EH (cell line): Measurements from ENCODE around the gene COL4A4.
"Not testable (repeated sequence)": the region's sequence is repeated elsewhere in the genome, so short reads cannot be mapped to it uniquely, and the experiment has no call there.

Experiments used
- DNase-seq: peaks from one replicate; pipeline ENCODE4 v3.0.0-alpha.2; 2015; ENCODE audit warnings: low read depth

The COL4A4 gene

DNA sequence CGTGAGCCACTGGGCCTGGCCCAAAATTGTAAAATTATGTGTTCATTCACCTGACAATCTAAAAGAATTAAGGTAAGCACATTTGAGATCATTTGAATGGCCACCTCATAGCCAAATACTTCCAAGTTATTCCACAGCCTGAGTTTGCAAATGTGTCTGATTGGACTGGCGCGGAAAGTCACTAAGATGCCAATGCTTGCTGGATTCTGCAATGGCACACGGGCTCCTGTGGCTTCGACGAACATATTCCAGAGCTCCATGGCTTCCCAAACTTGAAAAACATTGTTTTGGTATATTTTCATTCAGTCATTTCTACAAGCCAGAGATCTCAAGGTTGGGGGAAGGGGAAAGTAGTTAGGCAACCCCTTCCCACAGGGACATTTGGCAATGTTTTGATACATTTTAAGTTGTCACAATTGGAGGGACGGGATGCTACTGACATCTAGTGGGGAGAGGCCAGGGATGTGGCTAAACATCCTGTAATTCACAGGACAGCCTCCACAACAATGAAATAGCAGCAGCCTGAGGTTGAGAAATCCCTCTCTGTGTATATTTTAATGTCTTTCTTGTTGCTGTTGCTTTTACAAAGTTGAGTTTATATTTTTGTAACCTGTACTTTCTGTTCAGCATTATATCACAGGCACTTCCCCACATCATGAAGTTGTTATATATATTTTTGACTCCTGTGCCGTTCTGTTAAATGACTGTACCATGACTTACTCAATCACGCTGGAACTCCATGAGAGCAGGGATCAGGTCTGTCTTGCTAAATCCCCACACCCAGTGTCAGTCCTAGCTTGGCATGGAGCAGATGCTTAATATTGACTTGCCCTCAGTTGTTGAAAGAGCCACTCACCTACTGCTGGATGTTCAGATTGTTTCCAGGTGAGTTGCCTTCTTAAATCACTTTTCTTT, 56.9 kb downstream of the COL4A4 start:
- peak; percentile 71 for DNase-seq

DNA sequence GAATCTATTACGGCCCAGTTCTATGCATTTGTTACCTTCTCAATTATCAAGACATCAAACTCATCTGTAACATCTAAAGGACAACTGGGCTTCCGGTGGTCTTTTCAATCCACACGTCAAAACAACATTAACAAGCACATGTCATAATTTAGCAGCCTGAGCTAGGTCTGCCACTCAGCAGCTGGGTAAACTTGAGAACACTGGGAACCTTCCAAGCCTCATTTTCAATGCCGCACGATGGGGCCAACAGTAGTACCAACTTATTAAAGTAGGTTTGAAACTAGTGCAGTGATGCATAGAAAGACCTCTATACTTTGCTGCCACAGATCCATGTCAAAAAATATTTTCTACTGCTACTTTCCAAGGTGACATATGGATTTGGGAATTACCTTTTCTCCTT, 60.4 kb downstream of the COL4A4 start:
- DNase-seq = no peak

DNA sequence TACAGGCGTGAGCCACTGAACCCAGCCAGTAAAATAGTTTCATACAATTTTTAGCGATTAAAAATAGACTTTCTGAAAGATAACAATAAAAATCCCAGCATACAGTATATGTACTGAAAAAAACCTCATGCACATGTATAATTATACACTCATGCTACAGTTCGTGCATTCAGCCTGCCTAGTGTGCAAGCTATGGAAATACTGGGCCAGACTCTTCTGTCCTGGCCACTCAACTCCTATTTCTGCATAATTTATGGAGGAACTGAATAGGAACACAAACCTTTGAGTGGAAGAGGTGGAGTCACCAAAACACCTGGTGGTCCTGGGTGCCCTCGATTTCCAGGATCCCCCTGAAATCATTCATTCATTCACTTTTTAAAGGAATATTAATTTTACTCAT, 64.7 kb downstream of the COL4A4 start:
- no peak for DNase-seq

DNA sequence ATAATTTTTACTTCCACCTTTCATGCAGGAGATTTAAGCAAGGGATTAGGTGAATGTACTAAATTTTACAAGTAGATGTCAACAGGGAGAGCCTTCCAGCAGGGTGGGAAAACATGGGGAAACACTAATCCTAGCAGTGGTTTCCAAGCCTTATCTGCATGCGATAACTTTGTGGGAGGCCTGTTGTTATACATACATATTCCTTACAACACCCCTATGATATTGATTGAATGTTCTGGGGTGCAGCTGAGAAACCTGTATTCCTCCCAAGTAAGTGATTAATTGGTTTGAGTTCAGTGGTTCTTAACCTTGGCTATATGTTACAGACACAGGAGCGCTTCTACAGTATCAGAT, 65.9 kb downstream of the COL4A4 start:
- DNase-seq = no peak

DNA sequence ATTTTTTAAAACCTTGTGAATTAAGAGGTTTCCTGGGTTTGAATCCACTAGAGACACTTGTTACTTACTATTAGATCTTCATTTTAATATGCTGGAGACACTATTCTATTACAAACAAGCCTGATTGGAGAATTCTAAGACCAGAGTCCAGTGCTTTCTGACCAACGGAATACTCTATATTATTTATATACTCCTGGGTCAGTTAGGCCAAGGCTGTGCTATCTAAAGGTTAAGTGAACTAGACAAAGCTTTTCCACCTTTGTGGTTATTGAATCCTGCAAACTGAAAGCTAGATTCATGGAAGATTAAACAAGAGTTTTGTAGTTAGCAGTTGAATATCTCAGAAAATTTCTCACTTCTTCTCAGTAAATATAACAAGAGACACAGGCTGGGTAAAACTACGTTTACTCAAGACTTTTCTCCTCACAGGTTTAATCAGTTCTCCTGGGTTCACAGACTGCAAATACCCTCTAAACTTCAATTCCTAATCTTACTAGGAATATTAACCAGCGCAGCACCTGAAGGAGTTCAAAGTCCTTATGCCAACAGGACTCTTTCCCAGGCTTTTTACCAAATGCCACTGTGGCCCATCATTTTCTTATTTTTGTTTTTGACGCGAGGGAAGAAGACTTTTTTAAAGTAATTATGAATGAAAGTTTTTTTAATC, 66.4 kb downstream of the COL4A4 start:
- DNase-seq = no peak

DNA sequence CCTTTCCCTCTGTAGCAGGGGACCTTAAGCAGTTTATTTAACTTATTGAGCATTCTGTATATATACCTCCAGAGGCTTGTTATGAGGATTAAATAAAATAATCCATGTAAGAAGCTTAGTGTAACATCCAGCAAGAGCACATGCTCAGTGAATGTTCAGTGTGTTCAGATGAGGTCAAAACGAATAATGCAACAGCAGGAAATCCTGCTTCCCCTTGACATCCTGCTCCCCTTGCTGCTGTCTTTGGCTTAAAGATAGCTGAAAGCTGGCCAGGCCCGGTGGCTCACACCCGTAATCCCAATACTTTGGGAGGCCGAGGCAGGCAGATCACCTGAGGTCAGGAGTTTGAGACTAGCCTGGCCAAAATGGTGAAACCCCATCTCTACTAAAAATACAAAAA, 68.7 kb downstream of the COL4A4 start:
- DNase-seq = no peak

DNA sequence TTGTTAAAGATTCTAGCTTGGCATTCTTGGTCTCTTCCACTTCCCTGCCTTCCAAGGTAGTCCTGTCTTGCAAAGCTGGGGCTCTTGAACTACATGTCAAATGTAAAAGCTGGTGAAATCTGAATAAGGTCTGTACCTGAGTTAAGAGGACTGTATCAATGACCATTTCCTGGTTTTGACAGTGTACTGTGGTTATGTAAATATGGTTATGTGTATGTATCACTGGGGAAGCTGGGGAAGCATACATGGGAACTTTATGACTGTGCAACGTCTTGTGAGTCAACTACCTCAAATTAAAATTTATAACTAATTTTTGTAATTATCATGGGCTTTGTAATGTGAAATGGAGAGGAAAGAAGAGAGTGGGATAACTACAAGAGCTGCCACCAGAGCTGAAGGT, 81.7 kb downstream of the COL4A4 start:
- no peak for DNase-seq

DNA sequence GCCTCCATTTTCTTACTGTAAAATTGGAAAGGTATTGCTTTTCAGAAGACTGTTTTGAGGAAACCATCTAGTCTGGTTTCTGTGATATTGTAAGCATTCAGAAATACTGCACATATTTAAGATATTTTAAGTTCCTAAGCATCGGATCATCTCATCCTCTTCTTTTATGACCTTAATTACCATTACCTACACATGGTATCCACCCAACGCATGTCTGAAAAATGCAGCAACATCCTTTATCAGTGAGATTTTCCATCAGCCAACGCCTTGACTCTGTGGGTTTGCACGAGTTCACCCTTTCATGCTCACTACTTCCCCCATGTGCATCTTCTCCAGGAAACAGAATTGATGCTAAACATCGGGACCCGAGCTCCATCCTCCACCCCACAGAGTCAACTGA, 84.3 kb downstream of the COL4A4 start:
- DNase-seq = peak; percentile 80

DNA sequence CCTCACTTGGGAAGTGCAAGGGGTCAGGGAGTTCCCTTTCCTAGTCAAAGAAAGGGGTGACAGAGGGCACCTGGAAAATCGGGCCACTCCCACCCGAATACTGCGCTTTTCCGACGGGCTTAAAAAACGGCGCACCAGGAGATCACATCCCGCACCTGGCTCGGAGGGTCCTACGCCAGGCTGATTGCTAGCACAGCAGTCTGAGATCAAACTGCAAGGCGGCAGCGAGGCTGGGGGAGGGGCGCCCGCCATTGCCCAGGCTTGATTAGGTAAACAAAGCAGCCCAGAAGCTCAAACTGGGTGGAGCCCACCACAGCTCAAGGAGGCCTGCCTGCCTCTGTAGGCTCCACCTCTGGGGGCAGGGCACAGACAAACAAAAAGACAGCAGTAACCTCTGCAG, 98.9 kb downstream of the COL4A4 start:
- not testable (repeated sequence) for DNase-seq

DNA sequence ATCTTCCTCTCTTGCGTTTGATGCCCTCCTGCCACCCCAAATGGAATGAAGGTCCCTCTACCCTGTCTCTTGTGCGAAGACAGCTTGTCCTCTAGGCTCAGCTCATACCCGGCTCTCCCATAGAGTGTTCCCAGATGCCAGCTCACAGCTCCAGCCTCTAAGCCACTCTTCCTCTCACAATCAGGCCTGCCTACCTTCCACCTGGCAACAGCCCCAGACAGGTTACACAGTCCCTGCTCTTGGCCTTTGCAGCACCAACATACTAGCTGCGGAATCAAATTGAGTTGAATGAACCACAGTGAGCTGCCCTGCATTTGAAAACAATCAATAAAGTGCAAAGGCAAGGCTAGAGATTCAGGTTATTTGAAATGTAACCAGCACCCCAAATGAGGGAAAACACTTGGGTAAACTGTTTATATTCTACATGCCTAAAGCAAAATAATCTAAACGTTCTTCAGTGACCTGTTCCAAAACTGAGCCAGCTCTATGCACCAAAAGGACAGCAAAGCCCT, 105.1 kb downstream of the COL4A4 start:
- no peak for DNase-seq

DNA sequence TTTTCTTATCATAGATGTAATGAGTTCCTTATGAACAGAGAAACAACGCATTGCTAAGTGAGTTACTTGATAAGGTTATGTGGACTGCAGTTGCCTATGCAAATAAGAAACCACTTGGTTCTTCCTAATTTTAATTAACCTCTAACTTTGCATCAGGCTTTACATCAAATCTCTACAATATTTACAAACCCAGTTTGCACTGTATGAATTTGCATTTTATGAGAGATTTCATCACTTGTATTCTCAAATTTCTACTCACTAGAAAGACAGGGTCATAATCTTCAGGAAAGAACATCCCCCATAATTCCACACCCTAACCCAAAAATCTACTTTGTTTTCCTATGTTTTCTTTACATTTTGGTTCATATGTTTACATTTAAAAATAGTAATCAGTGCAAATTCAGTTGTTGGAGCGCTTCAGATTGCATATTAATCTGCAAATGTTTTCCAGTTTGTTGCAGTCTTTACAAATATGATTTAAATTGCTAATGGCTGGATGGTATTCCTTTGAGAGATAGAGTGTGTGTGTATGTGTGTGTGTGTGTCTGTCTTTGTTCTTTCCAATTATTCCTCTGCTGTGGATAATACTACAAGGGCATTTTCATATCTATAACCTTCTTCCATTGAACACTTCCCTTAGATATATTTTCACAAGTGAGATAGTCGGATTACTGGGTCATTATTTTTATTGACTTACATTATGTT, 106.1 kb downstream of the COL4A4 start:
- DNase-seq = no peak

DNA sequence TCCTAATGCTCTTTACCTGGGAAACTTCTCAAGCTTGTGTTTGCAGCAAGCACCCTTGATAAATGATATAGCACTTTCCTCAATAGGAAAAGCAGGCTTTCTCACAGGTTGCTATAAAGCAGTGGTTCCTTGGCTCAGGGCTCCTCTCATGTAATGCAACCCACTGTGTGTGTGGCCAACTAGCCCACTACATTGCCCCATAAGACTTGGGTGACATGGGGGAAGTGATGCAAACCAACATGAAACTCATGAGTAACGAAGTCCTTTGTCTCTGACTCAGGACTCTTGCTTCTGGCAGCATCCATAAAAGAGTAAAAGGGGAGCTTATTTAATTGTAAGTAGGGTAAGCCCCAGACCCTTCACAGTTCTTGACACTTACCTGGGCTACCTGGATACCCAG, 106.9 kb downstream of the COL4A4 start:
- DNase-seq = no peak

DNA sequence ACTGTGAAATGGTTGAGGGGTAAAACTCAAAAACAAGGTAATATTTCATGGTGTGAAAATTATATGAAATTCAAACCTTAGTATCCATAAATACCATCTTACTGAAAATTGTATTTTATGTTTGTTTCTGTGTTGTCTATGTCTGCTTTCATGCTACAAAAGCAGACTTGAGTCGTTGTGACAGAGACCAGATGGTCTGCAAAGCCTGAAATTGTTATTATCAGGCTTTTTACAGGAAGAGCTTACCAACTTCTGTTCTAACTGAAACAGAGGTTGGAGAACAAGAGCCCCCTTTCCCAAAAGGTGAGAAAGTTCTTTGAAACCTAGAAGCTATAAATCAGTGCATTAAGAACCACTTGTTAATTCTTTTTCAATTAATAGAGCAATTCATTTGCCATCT, 110.0 kb downstream of the COL4A4 start:
- DNase-seq = no peak

DNA sequence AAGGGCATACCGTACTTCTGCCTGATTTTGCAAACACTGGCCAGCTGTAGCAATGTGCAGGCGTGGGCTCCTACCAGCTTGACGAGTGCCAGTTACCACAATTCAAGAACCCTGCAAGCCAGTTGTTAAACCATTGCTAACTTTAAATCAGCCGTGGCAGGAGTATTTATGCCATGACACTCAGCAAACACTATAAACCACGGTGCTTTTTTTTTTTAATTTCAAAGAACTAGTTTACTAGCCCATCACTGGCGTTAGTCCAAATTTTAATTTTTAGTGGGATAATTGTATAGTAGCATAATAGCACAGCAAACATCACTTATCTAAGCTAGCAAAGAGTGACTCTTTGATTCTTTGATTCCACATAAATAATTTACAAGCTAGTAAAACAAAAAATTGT, 111.1 kb downstream of the COL4A4 start:
- DNase-seq = no peak

DNA sequence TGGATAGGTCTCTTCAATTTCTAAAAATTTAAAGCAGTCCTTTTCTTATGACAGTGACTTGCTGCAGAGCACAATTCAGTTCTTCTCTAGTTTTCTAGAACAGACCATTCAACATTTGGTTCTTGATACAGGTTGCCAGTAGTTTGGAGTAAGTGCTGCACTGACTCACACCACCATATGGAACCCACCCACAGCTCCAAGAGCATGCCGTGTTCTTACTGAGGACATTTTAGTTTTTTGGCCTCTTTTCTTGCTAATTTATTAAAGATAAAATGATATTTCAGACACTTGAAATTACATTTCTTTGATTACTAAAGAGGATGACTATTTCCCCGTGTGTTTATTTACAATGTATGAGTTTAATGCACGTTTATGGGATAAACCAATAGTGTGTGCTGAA, 120.0 kb downstream of the COL4A4 start:
- DNase-seq = no peak

DNA sequence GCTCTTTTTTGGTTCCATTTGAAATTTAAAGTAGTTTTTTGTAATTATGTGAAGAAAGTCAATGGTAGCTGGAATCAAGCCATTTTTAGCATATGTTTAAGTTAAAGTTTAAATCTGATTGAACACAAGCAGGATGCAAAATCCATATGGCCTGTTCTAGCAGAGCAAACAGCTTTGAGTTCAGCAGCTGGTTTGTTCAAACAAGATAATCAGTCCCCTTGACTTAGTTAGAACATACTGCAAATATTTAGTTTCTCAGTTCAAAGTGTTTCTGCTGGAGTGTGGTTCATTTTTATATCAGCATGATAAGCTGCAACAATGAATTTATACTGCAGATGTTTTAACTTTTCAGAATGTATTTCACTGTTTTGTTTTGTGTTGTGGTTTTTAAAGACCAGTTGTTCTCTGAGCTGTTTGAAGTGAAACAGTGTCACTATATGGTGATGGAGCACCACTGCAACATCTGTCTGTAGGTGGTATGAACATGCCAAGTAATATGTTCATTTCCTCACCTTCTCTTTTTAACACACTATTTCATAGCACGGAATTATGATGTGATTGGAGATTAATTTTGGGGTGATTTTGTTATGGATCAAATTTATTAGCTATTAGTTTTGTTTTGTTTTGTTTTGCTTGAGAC, 125.3 kb downstream of the COL4A4 start:
- DNase-seq = no peak

DNA sequence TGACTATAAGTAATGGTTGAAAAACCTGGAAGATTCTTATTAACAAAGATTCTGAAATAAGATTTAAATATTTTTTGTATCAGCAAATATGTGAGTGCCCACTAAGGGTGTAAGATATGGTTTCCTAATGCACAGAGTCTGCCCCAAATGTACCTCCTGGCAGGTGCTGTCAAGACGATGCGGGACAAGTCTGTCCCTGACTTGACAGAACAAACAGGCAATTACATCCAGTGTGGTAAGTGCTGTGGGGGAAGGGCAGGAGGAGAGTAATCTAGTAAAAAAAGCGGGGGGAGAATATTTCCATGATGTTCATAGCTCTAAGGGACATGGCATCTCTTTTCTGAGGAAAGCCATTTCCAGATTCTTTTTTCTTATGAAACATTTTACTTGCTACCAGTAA, 127.5 kb downstream of the COL4A4 start:
- no peak for DNase-seq

DNA sequence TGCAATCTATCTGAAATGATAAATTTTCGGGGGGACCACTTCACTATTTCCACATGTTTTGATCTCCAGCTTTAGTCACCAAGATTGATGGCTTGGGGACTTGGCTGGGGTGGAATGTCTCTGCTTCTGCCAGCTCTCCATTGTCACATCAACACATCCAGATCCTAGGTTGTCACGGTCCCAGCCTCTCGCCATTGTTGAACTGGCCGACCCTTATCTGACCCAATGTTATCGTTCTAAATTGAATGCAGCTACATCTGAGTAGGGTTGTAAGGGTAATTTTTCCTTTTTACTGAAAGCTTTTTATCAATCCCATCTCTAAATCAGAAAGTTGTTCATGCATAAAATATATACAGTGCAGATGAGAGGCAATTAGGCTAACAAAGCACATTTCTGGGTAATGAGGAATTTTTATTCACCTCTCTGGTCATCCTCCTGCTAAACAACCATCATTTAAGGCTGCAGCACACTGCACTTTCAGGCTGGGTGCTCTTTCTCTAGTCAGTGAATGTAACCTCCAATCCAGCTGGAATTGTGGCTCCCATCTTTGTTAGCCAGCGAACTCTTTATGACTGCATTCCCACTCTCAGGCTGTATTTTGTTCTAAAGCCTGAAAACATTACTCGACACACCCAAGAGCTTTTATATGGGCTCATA, 128.2 kb downstream of the COL4A4 start:
- no peak for DNase-seq

DNA sequence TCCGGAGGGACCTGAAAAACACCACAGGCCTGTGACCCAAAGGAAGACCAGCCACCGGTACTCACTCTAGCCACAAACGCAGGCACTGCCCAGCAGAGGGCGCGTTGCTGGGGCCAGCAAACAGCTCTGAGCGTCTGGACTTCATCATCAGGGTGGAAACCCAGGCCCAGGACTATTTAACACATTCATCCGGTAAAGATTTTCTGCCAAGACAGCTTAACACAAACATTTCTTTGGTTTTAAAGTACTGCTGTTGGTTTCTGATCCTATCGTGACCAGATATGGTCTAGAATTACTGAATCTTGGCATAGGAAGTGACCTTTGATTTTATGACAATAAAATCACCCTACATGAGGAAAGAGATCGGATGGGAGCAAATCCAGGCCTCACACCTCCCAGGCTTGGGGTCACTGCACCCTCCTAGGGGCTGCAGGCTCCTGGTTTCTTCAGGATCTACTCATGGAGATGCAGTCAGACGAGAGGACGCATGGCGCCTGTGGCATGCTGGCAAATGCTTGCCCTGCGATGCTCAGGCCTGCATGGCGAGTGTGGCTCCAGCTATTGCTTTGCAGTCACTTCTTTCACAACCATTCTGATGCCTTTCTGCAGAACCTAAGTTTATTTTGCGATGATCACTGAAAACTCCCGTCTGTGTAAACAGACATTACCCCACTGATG, 130.4 kb downstream of the COL4A4 start:
- DNase-seq = peak; percentile 59

DNA sequence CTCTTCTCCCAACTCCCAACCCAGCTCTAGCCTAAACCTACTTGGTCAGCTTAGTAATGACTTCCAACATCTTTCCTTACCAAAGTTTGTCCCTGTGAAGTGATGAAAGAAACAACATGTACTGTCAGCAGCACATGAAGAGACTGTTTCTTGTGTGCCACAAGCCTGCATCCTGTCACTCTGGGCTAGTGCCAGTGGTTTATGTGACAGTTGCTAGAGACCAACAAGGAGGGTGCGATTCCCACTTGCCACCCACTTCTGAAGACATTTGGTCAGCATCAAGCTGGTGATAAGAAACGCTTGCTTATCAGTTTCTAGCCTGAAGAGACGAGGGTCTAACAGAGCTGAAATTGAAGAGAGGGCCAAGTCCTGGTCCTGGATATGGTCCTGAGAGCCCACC, 132.6 kb downstream of the COL4A4 start:
- DNase-seq = no peak

DNA sequence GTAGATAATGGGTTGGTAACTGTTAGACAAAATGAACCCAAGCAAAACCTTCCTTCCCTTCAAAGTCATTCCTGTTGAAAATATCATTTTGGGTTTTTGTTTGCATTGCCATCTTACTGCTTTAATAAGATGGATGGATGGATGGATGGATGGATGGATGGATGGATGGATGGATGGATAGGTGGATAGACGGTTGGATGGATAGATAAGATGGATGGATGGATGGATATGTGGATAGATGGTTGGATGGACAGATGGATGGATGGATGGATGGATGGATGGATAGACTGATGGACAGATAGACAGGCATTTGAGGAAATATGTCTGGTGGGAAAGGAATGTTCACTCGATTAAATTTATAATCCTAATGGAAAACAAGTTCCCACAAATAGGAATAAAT, 133.2 kb downstream of the COL4A4 start:
- DNase-seq = no peak
